Colon (tissue), 2 donors: ENCODE data around the gene SYAP1.
"Not testable (repeated sequence)": the region's sequence is repeated elsewhere in the genome, so short reads cannot be mapped to it uniquely, and the experiment has no call there.

Experiments
- FAIRE-seq: peaks from 2 replicates; lab custom pipeline; 2012; peaks lifted over from hg19 to GRCh38; lab: Jason Lieb, UNC
- donor health status: control.
- donor health status: control.

Gene SYAP1

DNA sequence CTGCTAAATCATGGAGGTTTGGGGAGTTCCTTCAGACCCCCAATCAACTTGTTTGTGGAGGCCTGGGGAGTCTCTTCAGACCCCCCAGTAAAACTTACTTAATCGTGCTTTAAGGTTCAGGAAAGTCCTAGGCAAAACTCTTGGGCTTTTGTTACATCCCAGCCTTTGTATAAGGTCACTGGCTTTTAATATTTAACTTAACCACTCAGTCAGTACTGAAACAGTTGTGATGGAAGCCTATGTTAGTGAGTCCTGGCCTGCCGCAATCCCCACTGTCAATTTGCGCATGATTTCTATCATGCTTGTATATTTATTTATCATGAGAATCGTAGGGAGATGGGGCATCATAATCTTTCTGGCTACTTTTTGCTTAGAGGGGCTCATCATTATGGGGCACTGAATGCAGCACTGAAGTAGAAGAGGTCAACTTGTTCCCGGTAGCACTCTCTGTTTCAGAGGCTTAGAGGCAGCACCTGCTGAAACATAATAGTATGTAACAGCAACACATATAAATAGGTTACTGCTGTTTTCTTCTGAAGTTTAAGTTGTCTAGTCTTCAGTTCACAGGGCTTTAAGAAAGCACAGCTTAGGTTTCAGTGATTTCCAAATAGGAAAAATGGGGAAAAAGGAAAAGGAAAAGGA lies 7.1 kb downstream of the SYAP1 start:
- FAIRE-seq: not testable (repeated sequence)

DNA sequence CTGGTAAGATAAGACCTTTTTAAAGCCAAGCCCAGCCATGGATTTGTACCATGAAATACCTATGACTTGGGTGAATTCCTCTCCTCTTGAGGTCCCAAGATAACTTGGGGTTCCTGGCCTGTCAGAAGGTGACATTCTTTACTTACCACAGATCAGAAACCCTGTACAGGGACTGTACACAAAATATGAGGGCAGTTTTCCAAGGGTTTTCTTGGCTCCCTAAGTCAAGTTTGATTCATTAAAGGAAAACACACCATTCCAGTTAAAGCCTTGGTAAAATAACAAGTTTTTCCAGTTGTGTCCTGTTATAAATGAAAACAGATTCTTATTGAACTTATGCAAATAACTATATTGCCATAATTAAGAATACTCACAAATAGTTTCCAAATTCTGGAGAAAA lies 8.2 kb downstream of the SYAP1 start:
- no peak for FAIRE-seq

DNA sequence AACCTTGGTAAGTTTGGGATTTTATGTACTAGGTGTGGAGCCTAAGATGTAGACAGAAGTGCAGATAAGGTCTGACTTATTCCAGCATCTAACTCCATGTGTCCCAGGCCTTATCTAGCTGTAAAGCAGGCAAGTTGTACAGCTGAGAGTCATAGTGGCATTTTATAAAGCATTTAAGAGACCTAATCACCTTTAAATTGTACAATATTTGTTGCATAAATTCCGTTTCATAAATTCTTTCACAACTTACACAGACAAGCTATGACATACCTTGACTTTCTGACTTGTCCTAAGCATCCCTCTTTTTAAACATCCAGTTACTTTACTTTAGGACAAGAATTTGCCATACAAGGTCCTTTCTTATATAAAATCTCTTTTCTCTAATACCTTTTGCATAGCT lies 11.0 kb downstream of the SYAP1 start:
- FAIRE-seq: no peak

DNA sequence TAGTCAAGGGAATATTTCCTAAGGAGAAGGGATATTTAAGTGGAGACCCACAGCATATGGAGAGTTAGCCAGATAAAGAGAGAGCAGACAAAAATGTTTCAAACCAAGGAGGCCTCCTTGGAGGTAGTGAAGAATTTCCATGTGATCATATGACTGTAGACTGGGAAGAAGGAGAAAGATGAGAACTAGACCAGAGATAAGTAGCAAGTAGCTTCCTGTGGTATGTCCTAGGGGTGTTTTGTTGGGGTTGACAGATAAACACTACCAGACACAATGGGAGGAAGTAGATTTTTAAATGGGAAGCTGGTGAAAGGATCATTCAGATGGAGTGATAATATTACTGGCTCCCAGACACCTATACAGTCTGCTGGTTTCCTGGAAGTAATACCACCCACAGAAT lies 13.6 kb downstream of the SYAP1 start:
- no peak for FAIRE-seq

DNA sequence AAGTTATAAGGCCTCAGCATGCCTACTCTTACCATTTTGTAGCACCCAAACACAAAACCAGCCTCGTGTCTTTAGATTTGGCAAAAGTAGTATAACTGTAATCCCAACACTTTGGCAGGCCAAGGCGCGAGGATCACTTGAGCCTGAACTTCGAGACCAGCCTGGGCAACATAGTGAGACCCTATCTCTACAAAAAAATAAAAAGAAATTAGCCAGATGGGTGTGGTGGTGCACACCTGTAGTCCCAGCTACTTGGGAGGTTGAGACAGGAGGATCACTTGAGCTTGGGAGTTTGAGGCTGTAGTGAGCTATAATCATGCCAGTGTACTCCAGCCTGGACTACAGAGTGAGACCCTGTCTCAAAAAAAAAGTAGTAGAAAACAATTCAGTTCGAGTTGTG lies 17.6 kb downstream of the SYAP1 start:
- no peak for FAIRE-seq

DNA sequence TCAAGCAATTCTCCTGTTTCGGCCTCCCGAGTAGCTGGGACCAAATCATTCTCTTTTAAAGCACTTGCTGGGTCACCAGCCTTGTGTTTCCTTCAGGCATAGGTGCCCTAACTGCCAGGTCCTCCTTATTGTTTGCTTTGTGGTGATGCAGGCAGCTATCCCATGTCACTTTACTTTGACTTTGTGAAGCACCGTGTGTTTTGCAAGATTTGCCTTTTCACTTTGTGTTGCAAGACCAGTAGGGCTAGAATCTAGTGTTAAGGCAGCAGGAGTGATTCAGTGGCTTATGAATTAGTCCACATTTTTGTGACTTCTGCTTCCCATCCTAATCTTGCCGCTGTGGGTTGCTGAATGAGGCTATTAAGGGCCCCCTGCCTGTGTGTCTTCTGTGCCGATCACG lies 20.2 kb downstream of the SYAP1 start:
- no peak for FAIRE-seq

DNA sequence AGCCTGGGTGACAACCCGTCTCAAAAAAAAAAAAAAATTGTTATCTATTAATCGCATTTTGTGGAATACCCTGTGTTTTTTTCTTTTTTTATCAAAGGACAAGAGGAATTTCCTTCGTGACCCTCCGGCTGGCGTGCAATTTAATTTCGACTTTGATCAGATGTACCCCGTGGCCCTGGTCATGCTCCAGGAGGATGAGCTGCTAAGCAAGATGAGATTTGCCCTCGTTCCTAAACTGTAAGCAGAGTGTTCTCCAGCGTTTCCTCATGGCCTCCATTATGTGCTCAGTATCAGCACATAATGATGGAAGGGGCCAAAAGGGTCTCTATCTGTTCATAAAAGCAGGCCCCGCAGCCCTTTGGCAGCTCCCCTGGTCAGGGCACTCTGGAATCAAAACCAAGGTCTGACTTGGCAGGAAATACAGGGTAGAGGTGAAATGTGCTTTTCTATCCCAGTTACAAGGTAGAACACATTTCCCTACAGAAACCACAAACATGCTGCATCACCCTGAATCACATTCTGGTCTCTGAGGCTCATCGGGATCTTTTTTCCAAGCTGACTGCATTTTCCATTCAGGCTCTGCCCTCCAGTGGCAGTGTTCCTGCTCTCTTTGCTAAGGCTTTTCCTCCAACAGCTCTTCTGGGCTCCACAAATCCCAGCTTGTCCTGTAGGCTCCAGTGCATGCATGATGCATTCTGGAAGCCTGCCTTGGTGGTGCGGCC lies 24.4 kb downstream of the SYAP1 start:
- no peak for FAIRE-seq

DNA sequence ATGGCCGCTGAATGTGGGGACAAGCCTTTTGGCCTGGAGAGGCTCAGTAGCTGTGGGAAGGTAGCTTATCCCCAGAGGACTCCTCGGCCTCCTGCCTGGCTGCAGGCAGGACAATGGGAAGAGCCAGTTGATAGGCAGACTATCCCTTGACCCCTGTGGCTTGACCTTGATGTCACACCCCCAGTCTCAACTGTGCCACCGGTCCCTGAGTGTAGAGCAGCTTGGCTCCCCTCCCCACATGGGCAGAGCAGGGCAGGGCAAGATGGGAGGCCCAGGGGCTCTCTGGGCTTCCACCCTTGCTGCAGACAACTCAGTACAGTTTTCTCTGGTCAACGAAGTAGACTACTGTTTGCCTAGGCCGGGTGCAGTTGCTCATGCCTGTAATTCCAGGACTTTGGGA lies 25.7 kb downstream of the SYAP1 start:
- no peak for FAIRE-seq

DNA sequence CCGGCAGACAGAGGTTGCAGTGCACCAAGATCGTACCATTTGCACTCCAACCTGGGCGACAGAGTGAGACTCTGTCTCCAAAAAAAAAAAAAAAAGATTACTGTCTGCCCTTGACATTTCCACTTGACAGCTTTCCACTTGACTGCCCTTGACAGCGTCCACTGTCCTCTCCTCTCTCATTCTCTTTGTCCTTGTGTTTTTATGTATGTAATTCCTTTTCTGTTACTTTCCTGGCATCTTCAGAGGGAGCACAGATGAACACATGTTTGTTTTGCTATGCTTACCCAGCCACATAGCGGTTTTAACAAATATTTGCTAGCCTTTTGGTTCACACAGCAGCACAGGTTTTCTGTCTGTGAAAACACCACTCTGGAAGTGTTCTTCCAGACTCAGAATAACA lies 26.2 kb downstream of the SYAP1 start:
- FAIRE-seq: no peak

DNA sequence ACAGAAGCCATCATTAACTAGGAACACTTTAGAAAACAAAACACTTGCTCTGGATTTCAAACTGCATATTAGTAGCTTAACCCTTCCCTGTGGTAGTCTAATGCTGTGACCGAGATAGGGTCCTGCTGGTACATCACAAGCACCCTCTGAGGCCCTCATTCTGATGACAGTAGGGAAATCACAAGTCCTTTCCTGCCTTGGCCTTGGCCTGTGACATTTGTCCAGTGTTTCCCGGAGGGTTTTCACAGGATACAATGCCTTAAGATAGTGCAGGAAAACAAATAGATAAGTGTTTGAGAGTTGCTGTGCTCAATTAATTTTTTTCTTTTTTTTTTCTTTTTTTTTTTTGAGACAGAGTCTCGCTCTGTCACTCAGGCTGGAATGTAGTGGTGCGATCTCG lies 29.0 kb downstream of the SYAP1 start:
- FAIRE-seq: no peak

DNA sequence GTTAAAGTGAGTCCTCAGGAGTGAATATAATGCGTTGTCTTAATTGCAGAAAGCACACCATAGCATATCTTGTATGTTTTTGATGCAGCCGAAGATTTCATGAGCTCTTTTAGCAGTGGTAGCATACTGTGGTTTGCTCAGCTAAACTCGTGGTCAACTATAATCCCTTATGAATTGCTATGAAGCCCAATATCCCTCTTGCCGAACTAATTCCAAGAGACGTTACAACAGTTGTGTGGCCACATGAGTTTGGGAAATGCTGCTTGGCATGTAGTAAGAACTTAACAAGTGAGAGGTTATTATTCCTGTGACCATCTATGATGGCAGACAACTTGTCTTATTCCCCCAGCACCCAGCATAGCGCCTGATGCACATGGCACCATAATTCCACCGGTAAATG lies 30.7 kb downstream of the SYAP1 start:
- no peak for FAIRE-seq

DNA sequence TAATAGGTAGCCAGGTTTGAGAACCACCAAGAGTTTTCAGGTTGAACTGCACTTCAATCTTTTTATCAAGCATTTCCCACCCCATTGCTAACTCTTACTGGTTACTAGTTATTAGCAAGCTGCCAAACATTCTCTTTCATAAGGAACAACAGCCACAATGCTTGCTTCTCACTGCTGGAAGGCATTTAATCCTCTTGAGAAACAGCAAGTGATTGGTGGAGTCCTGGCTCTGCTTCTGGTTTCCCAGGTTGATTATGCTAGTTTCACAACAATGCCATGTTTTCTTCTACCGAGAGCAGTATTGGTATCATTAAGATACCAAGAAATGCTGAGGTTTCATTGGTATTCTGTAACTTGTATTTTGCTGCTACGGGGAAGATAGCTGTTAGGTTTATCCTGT lies 34.6 kb downstream of the SYAP1 start:
- no peak for FAIRE-seq

DNA sequence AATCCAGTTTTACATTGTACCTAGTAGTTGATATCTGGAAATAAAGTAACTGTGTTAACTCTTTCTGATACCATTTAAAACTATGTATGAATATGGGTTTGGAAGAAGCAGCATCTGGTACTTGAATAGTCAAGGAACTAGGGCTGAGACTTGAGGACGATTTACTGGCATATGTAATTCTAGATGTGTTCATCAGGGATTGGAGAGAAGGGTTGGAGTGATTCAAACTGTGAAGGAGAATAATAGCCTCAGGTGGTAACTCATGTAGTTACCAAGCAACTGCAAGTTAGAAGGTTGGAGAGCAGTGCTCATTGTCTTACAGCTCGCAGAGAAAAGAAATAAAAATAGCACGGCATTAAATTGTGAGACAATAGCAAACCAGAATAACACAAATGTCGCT lies 37.3 kb downstream of the SYAP1 start:
- FAIRE-seq: no peak

DNA sequence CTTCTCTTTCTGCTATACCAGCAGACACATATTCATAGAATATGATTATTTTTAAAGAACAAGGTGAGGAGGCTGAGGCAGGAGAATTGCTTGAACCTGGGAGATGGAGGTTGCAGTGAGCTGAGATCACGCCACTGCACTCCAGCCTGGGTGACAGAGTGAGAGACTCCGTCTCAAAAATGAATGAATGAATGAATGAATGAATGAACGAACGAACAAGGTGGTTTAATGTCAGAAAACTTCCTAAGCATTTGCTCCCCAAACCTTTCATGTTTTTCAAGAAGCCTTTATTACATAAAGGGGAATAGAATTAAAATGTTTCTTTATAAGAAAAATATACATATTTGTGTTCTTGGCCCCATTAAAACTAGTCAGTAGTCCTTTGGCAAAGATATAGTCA lies 42.1 kb downstream of the SYAP1 start:
- FAIRE-seq: peak; percentile 60

DNA sequence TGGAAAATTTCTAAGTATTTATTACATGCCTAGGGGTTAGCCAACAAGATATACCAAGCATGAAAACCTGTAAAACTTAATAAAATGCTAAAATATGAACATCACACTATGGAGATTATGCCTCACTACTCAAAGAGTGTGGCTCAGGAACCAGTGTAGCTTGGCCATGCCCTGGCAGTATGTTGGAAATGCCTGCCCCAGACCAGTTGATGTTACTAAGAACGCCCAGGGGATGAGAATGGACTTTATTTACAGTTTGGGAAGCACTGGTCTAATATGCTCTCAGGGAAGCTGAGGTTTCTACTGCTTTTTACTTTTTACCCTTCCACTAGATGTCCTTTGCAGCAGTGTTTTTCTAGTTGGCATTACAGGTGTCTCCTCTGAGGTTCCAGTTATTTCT lies 43.2 kb downstream of the SYAP1 start:
- FAIRE-seq: no peak

DNA sequence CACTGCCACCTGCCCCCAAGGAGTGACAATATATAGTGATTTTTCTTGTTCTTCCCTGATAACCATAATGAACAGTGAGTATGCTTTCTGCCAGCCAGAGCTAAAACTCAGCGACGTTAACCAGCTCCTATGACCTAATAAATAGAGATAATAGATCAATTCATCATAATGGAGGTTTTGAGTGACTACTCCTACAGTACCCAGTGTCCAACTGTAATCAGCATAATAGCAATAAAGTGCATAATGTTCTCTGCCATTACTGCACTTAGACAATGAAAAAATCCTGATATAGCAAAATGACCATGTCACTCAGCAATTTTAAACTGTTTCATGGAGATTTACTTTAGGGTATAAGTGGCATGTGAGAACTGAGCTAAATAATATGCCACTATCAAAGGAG lies 46.2 kb downstream of the SYAP1 start:
- no peak for FAIRE-seq

DNA sequence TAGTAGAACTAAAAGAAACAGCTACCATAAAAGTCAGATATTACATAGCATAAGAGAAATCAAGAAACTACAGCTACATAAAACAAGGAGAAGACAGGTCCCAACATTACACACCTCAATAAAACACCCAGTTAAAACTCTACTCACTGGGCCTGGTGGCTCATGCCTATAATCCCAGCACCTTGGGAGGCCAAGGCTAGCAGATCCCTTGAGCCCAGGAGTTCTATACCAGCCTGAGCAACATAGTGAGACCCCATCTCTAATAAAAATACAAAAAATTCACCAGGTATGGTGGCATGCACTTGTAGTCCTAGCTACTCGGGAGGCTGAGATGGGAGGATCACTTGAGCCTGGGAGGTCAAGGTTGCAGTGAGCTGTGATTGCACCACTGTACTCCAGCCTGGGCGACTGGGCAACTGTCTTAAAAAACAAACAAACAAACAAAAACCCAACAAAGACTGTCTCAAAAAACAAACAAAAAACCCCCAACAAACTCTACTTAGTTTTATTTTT lies 51.6 kb downstream of the SYAP1 start:
- FAIRE-seq: no peak

DNA sequence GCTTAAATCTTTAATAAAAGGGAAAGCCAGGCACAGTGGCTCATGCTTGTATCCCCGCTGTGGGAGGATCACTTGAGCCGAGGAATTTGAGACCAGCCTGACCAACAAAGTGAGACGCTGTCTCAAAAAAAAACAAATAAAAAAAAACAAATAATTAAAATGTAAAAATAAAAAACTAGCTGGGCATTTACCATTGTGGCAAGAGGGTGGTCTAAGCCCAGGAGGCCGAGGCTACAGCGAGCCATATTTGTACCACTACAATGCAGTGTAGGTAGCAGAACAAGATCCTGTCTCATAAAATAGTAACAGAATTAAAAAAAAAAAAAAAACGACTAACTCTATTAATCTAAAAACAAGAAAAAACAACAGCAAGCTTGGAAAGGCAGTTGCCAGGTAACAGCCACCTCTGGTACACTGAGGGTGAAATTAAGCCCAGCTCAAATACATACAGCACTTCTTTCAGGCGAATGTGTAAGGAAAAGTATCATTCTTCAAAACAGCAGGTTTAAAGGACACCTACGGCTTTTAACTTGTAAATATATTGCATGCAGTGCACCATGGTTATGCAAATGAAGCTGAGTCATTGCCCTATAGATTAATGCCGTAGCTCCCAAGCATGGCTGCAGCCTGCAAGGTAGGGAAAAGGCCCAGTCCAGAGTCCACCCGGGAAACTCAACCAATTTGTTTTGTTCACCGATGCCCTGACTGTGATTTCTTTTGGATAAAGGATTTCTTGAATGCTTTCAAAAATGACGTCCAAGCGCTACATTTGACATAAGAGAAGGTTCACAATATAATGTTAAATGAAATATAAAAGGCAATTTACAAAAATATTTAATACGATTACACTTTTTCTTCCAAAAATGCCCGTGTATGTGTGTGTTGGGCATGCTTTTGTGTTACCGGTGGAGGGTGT lies 52.3 kb downstream of the SYAP1 start:
- no peak for FAIRE-seq

DNA sequence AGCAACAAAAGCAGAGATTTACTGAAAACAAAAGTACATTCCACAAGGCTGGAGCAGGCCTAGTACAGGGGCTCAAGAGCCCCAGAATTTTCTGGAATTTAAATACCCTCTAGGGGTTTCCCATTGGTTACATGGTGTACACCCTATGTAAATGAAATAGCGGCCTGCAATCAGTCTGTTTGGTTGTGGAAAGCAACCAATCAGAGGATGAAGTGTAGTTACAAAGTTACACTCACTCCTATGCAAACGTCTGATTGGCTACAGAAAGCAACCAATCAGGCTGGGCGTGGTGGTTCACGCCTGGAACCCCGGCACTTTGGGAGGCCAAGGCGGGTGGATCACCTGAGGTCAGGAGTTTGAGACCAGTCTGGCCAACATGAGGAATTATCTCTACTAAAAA lies 53.0 kb downstream of the SYAP1 start:
- no peak for FAIRE-seq

DNA sequence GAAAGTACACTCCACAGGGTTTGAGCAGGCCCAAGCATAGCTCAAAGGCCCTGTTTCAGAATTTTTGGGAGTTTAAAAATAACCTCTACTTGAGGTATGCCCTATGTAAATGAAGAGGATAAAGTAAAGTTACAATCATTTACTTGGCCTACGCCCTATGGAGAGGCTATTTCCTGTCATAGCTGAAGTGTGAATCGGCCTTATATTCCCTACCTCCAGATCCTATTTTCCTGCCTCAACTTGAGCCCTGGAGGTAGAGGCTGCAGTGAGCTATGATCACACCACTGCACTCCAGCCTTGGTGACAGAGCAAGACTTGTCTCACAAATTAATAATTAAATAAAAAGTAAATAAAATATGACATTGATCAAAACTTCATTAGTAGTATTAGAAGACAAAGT lies 55.3 kb downstream of the SYAP1 start:
- no peak for FAIRE-seq

DNA sequence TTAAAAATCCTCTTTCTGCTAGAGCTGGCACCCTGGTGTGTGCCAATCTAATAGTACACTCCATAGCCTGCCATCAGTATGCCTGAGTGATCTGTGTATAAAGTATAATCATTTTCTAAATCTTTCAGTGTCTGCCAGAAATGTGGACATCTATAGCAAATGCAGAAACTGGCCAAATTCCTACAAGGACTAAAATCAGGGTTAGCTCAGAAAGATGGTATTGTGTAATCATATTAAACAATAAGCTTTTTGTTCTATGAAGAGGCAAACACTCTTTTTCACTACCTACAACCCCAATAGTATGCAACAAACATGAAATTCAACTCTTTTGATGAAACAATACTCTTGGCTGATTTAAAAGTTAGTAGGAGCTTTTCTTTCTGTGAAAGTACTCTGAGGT lies 59.1 kb downstream of the SYAP1 start:
- no peak for FAIRE-seq

DNA sequence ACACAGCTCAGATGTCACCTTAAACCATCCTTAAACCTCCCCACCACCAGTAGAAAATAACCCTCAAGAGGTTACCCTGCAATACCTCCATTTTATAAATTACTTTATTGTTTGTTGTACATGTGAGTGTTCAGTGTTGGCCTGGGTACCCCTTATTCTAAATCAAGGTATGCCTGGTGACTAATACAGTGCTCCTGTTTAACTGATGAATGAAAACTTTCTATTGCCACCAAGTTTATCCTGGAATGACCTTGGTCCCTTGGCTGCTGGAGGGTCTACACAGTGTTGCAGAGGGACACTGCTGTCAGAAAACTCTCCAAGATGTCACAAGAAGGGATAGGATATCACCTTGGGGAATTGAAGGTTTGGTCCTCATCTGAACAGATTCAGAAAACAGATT lies 59.6 kb downstream of the SYAP1 start:
- no peak for FAIRE-seq

DNA sequence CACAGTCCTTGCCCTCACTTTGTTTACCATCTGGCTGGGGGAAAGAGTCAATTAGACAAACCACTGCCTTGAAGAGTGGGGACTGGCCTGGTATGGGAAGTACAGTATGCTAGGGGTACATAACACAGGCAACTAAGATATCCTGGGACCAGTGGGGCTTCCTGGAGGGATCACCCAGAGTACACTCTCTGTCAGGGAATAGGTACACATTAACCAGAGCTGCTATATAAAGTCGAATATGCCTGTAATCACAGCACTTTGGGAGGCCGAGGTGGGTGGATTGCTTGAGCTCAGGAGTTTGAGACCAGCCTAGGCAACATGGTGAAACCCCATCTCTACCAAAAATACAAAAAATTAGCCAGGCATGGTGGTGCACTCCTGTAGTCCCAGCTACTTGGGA lies 60.4 kb downstream of the SYAP1 start:
- not testable (repeated sequence) for FAIRE-seq
